HEK293T (cell line): ENCODE measurements around the gene ABCC2.

Source experiments
- FOXK2 ChIP-seq: fragments of 450-650 bp; IDR thresholded peaks from 2 replicates; pipeline ENCODE4 v1.6.1; 2016; ENCODE audit warnings: mild to moderate bottlenecking
- NFRKB ChIP-seq: fragments of 450-650 bp; IDR thresholded peaks from 2 replicates; pipeline ENCODE4 v1.6.1; 2016; ENCODE audit warnings: mild to moderate bottlenecking, moderate library complexity
- SP1 ChIP-seq: fragments of 450-650 bp; IDR thresholded peaks from 2 replicates; pipeline ENCODE4 v1.6.1; 2017
- SUZ12 ChIP-seq: fragments of 450-650 bp; IDR thresholded peaks from 2 replicates; pipeline ENCODE4 v1.6.1; 2016; ENCODE audit warnings: mild to moderate bottlenecking

DNA sequence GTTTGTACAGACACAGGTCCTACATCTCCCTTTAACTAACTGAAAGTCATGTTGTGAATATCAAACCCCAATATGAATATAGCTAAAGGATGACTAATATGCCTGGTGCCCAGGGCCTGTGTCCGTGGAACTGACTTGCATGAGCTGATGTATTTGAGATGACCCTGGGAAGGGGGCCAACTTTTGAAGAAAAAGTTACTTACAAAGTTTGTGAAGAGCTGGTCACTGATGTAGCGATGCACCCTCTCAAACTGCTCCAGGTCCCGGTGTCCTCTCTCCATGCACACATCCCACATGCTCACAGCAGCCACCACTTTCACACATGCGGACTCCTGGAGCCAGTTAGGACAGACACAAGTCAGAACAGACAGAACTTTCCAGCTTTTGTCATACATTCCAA lies 106.2 kb downstream of the ABCC2 start:
- TF ChIP-seq SUZ12 (no peak), NFRKB (no peak), FOXK2 (no peak), SP1 (no peak)
